ENCODE measurements around the gene FBXL13.

GRCh38 chr7:102813191-102814024, 261.2 kb downstream of the FBXL13 start:
- no peak for TF ChIP-seq CTCF (IDR thresholded peaks at IDR 0.05)
- no peak for TF ChIP-seq POLR2A (IDR thresholded peaks at IDR 0.05)
